ENCODE measurements around the gene AADAC. TPM values are rescaled to one million over a fixed set of nuclear protein-coding genes. Genes with fewer than 3 reads are reported as not detected.
"Not testable (repeated sequence)": the region's sequence is repeated elsewhere in the genome, so short reads cannot be mapped to it uniquely, and the experiment has no call there.

AADAC gene
- total and polyA plus RNA-seq, 3 experiments from 2014 or later: not detected

DNA sequence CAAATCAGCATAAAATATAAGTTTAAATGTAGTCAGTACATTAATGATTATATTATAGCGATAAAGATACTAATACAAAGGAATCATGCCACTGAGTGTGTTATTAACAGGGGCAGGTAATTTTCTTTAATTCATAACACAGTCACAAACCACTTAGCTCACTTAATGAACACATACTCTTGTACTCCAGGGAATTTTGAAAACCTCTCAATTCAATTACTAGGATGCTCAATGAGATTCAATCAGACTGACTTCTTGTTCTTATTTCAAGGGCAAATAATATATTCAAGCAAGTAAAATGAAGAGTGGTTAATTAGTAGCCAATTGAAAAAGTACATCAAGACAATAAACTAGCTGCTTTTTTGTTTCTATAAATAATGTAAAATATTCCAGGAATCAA is 53.8 kb downstream of the AADAC start:
- Histone ChIP-seq H3K9me3 (ENCODE audit: low read length) (no peaks in the 10 kb centered on the region), H3K27ac (ENCODE audit: low read depth, low read length) (no peak overlapping the region), H3K36me3 (ENCODE audit: insufficient read depth, low read length) (no peaks in the 10 kb centered on the region), H3K4me1 (ENCODE audit: insufficient read depth, low read length) (no peaks in the 10 kb centered on the region), H3K27me3 (ENCODE audit: insufficient read depth, low read length, poor library complexity, severe bottlenecking) (no peaks in the 10 kb centered on the region), H3K4me3 (ENCODE audit: low read length) (no peak overlapping the region)
- Mint-ChIP-seq H3K27ac (no peak overlapping the region), H3K4me1 (peaks cover 5 to 10% (median 5%) of the 10 kb centered on the region in 3 donors), H3K36me3 (no peaks in the 10 kb centered on the region), H3K9me3 (no peaks in the 10 kb centered on the region), H3K4me3 (no peak overlapping the region), H3K27me3 (peaks cover 0 to 4% of the 10 kb centered on the region in 2 donors)
- POLR2A ChIA-PET: no interaction called here
- CTCF ChIA-PET: no interaction called here
- DNase-seq: no peak

DNA sequence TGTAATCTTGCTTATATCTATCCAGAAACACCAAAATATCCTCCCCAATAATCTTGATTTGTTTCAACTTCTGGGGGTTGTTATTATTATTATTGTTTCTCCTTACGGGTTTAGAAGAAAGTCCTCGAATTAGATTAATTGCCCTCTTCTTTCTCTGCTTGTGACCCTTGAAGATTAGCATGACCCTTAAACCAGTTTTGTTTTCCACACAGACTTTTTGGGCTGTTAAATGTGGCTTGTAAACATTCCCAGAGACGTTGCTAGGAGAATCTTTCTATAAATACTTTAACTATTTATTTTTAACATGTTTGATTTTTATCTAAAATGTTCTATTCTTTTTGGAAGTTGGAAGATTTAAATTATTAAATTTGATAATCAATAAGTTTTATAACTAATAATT is 55.3 kb downstream of the AADAC start:
- CTCF ChIA-PET: no interaction called here
- POLR2A ChIA-PET: no interaction called here
- no peaks in the 10 kb centered on the region for H3K36me3 Mint-ChIP-seq

DNA sequence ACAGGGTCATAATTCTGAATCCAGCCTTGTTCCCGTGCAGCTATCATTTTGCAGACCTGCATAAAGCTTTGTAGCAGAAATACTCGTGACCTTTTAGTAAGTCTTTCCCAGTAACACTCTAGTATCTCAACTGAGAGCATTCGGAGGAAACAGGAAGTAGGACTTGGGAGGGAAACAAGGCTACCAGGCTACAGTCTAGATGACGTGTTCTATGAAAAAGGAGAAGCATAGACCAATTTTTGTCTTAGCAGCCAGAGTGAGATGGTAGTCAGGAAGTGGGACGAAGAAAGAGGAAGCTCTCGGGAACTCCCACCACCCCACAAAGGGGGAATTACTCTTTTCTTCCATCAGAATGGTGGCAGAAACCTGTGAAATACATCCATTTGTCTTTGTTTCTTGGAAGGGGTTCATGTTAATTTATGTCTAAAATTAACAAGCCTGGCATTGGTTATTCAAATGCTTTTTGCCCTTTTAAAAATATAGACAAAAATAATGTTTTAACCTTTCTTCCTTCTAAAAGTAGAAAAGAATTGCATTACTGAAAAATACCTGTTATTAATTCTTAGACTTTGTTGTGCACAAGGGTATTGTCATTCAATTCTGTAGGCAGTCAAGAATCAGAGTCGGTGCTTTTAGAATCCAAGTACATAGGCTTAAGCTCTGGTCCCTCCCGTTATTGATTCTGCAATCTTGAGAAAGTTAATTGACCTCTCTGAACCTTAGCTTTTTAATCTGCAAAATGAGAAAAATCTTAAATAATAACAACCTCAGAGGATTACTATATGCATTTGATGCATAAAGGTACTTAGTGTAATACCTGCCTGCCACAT is 57.9 kb downstream of the AADAC start:
- H3K27ac Mint-ChIP-seq: peak overlapping the region in 2 of 8 donors; percentile 6 to 48
- H3K27me3 ChIP-seq (ENCODE audit: insufficient read depth, low read length, poor library complexity, severe bottlenecking): no peaks in the 10 kb centered on the region
- ChIA-PET CTCF (no interaction called here), POLR2A (no interaction called here)
- no peaks in the 10 kb centered on the region for H3K36me3 ChIP-seq (ENCODE audit: insufficient read depth, low read length)
- H3K4me3 ChIP-seq (ENCODE audit: low read length): no peak overlapping the region
- H3K36me3 Mint-ChIP-seq: no peaks in the 10 kb centered on the region
- H3K4me1 Mint-ChIP-seq: peaks cover 9 to 15% (median 10%) of the 10 kb centered on the region in 3 donors
- no peaks in the 10 kb centered on the region for H3K4me1 ChIP-seq (ENCODE audit: insufficient read depth, low read length)
- DNase-seq: no peak
- no peak overlapping the region for H3K27ac ChIP-seq (ENCODE audit: low read depth, low read length)
- H3K9me3 Mint-ChIP-seq: no peaks in the 10 kb centered on the region
- H3K4me3 Mint-ChIP-seq: no peak overlapping the region
- H3K27me3 Mint-ChIP-seq: peaks cover 2 to 6% of the 10 kb centered on the region in 2 donors
- no peaks in the 10 kb centered on the region for H3K9me3 ChIP-seq (ENCODE audit: low read length)

More for the DNA sequence above, 55.3 kb downstream of the AADAC start:
- no peaks in the 10 kb centered on the region for H3K9me3 Mint-ChIP-seq
- Histone ChIP-seq H3K36me3 (ENCODE audit: insufficient read depth, low read length) (no peaks in the 10 kb centered on the region), H3K27ac (ENCODE audit: low read depth, low read length) (no peak overlapping the region), H3K4me1 (ENCODE audit: insufficient read depth, low read length) (no peaks in the 10 kb centered on the region), H3K4me3 (ENCODE audit: low read length) (no peak overlapping the region), H3K9me3 (ENCODE audit: low read length) (no peaks in the 10 kb centered on the region), H3K27me3 (ENCODE audit: insufficient read depth, low read length, poor library complexity, severe bottlenecking) (no peaks in the 10 kb centered on the region)
- DNase-seq: no peak
- H3K4me3 Mint-ChIP-seq: no peak overlapping the region
- H3K27me3 Mint-ChIP-seq: peaks cover 0 to 4% of the 10 kb centered on the region in 2 donors
- peaks cover 5 to 10% (median 5%) of the 10 kb centered on the region in 3 donors for H3K4me1 Mint-ChIP-seq
- H3K27ac Mint-ChIP-seq: no peak overlapping the region

DNA sequence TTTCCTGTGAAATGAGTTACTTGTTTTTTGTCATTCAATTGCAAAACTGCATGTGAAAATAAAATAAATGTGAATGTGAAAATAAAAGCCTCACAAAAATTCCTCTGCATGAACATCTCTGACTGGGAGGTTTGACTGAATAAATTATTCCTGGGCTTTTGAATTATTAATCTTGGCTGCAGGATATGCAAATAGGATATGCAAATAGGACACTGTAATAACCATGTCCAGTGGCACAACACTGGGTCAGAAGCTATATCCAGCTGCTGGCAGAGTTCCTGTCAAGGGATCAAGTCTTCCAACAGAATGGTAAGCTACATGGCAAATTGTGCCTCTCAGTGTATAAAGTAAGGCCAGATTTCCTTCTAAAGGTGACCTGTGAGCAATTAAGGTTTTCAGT is 59.5 kb downstream of the AADAC start, which contains the start of gene SUCNR1:
TSS of gene SUCNR1 (plus strand) at position 246 of the 400 bp plus-strand sequence. CDS start 6,250 bp downstream, outside the sequence.
- H3K9me3 Mint-ChIP-seq: no peaks in the 10 kb centered on the region
- Histone ChIP-seq H3K27me3 (ENCODE audit: insufficient read depth, low read length, poor library complexity, severe bottlenecking) (no peaks in the 10 kb centered on the region), H3K4me1 (ENCODE audit: insufficient read depth, low read length) (no peaks in the 10 kb centered on the region), H3K27ac (ENCODE audit: low read depth, low read length) (no peak within 1 kb of the TSS), H3K4me3 (ENCODE audit: low read length) (no peak within 1 kb of the TSS), H3K9me3 (ENCODE audit: low read length) (no peaks in the 10 kb centered on the region), H3K36me3 (ENCODE audit: insufficient read depth, low read length) (no peaks in the 10 kb centered on the region)
- H3K27ac Mint-ChIP-seq: no peak within 1 kb of the TSS
- no peak for DNase-seq
- peaks cover 9 to 15% (median 10%) of the 10 kb centered on the region in 3 donors for H3K4me1 Mint-ChIP-seq
- ChIA-PET CTCF (no interaction called here), POLR2A (no interaction called here)
- H3K4me3 Mint-ChIP-seq: no peak within 1 kb of the TSS
- no peaks in the 10 kb centered on the region for H3K36me3 Mint-ChIP-seq
- peaks cover 2 to 6% of the 10 kb centered on the region in 2 donors for H3K27me3 Mint-ChIP-seq

DNA sequence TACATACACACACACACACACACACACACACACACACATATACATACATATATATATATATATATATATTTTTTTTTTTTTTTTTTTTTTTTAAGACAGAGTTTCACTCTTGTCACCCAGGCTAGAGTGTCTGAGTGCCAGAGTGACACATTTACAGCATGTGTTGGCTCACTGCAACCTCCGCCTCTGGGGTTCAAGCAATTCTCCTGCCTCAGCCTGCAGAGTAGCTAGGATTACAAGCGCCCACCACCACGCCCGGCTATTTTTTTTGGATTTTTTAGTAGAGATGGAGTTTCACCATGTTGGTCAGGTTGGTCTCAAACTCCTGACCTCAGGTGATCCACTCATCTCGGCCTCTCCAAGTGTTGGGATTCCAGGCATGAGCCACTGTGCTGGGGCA is 60.2 kb downstream of the AADAC start:
- H3K9me3 Mint-ChIP-seq; H3K4me1 ChIP-seq (ENCODE audit: insufficient read depth, low read length); H3K4me3 Mint-ChIP-seq; H3K4me3 ChIP-seq (ENCODE audit: low read length); H3K36me3 ChIP-seq (ENCODE audit: insufficient read depth, low read length); CTCF ChIA-PET; POLR2A ChIA-PET; H3K27ac Mint-ChIP-seq; DNase-seq; H3K27ac ChIP-seq (ENCODE audit: low read depth, low read length); H3K27me3 Mint-ChIP-seq; H3K36me3 Mint-ChIP-seq; H3K9me3 ChIP-seq (ENCODE audit: low read length); H3K27me3 ChIP-seq (ENCODE audit: insufficient read depth, low read length, poor library complexity, severe bottlenecking): not testable (repeated sequence)
- H3K4me1 Mint-ChIP-seq: peaks cover 9 to 15% (median 10%) of the 10 kb centered on the region in 3 donors

DNA sequence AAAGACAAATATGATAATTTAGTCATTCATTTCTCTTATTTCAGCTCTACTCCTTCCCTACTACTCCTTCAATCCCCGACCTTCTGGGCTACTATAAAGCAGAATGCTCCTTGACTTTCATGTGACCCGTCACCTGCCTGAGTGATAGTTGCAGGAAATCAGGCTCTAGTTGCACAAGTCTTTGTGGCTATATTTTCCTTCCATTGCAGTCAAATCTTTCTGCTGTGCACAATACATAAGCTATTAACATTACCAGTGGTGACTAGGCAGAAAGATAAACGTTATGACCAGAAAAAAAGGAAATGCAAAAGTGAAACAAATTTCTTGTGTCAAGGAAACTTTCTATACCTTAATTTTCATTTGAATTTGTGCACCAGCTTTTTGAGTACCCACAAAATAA is 61.8 kb downstream of the AADAC start:
- no peaks in the 10 kb centered on the region for H3K9me3 Mint-ChIP-seq
- no peak overlapping the region for H3K27ac Mint-ChIP-seq
- no peaks in the 10 kb centered on the region for H3K9me3 ChIP-seq (ENCODE audit: low read length)
- DNase-seq: no peak
- no peaks in the 10 kb centered on the region for H3K36me3 Mint-ChIP-seq
- H3K27me3 Mint-ChIP-seq: peaks cover 2 to 11% of the 10 kb centered on the region in 2 donors
- H3K27me3 ChIP-seq (ENCODE audit: insufficient read depth, low read length, poor library complexity, severe bottlenecking): no peaks in the 10 kb centered on the region
- ChIA-PET POLR2A (no interaction called here), CTCF (no interaction called here)
- no peak overlapping the region for H3K4me3 Mint-ChIP-seq
- H3K4me3 ChIP-seq (ENCODE audit: low read length): no peak overlapping the region
- H3K27ac ChIP-seq (ENCODE audit: low read depth, low read length): no peak overlapping the region
- no peaks in the 10 kb centered on the region for H3K4me1 ChIP-seq (ENCODE audit: insufficient read depth, low read length)
- H3K36me3 ChIP-seq (ENCODE audit: insufficient read depth, low read length): no peaks in the 10 kb centered on the region
- peaks cover 14 to 19% (median 16%) of the 10 kb centered on the region in 3 donors for H3K4me1 Mint-ChIP-seq

DNA sequence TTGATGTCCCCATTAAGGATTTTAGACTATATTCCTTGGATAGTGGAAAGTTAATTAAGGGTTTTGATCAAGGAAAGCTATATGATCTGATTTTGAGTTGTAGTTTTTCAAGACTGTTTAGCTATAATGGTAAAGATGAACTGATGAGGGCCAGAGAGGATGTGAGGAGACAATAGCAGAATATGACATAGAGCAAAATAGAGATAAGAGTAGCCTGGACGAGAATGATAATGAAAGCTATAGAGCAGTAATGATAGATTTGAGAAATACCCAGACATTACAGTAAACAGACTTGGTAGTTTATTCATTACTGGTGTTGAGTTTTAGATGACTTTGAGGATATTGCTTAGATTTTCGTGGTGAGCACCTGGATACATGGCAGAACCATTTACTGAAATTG is 63.4 kb downstream of the AADAC start:
- POLR2A ChIA-PET: no interaction called here
- H3K27ac Mint-ChIP-seq: no peak overlapping the region
- CTCF ChIA-PET: no interaction called here

More for the DNA sequence above, 63.4 kb downstream of the AADAC start:
- Mint-ChIP-seq H3K9me3 (no peaks in the 10 kb centered on the region), H3K36me3 (no peaks in the 10 kb centered on the region), H3K27me3 (peaks cover 5 to 12% of the 10 kb centered on the region in 2 donors), H3K4me3 (no peak overlapping the region), H3K4me1 (peaks cover 9 to 11% (median 9%) of the 10 kb centered on the region in 3 donors)
- no peaks in the 10 kb centered on the region for H3K9me3 ChIP-seq (ENCODE audit: low read length)
- no peak overlapping the region for H3K4me3 ChIP-seq (ENCODE audit: low read length)
- H3K27ac ChIP-seq (ENCODE audit: low read depth, low read length): no peak overlapping the region
- no peaks in the 10 kb centered on the region for H3K36me3 ChIP-seq (ENCODE audit: insufficient read depth, low read length)
- DNase-seq: no peak
- no peaks in the 10 kb centered on the region for H3K4me1 ChIP-seq (ENCODE audit: insufficient read depth, low read length)
- no peaks in the 10 kb centered on the region for H3K27me3 ChIP-seq (ENCODE audit: insufficient read depth, low read length, poor library complexity, severe bottlenecking)
